ENCODE data around the gene POLK.

Gene POLK

DNA sequence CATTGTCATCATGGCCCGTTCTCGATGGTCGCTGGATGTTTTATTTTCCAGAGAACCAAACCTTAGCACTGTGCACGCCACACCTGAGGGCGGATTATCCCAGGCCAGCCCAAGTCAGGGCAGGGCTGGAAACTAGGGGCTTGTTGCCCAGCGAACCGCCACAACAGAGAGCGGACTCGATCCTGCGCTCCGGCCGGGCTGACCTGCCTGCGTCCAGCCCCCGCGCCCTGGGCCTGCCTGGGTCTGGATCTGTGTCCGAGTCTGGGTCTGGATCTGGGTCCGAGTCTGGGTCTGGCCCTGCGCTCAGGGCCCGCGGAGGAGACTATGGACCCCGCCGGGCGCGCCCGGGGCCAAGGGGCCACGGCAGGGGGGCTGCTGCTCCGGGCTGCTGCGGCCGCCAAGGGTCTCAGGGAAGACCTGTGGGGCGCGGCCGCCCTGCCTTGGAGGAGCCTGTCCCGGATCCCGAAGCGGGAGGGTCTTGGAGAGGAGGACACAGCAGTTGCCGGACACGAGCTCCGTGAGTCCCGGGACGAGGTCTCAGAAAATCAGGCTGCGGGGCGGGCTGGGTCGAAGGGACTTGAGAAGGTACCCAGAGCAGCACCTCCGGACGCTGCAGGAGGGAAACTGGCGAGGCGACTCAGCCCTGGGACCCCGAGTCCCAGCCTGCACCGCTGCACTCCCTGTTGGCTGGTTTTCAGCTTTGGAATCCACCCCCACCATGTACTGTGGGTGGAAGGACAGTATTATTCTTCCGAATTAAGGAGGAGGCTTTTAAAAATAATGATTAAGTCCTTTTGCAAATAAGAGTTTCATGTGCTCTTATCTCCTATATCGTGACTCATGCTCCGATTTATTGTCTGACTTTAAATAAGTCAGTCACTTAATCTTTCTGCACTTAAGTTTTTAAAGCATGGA is 99.9 kb downstream of the POLK start, which contains the start of gene ANKDD1B:
Gene ANKDD1B, plus strand, starts transcription at position 143 of the 915 bp plus-strand sequence. Its CDS starts 182 bp downstream, at position 325.
- DNase-seq = no peak

DNA sequence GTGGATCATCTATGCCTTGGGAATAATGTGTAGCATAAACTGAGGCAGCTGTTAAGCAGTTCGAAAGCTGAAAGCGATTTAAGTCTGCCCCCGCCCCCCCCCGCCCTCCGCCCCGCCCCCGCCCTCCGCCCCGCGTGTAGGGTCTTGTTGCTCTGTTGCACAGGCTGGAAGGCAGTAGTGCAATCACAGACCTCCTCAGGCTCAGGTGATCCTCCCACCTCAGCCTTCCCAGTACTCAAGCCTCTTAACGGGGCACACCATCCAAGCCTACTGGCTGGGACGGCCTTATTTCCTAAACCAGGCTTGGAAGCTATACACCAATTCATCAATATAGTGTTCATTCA is 100.5 kb downstream of the POLK start:
- no peak for DNase-seq

DNA sequence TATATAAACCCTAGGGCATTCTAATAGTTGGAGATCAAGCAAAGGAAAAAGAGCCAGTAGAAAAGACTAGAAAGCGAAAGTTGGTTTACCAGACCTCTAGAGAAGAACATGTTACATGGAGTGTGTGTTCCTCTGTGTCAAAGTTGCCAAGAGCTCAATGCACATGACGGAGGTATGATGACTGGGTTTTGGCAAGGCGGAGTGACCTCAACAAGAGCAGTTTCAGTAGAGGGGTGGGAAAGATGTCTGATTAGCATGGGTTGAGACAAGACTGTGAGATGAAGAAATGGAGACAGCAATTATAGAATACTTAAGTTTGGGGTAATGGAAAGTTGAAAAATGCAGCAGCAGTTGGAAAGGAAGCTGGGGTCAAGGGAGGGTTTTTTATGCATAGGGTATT is 101.2 kb downstream of the POLK start:
- DNase-seq = no peak

DNA sequence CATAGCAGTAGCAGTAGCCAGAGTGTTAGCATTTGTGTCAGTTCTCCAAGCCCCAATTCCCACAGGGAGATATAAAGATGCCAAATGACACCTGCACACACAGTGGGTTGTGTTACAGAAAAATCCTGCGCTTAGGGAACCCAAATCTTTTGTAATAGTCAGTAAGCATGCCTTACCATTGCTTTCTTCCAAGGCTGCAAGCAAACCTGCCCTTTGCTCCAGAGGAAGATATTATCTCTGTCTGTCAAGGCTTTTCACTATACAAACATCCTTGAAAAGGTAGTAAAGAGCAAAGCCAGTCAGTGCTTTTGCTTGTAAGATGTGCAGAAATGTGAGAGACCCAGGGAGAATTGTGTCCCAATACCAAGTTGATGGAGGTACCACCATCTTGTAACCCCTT is 102.5 kb downstream of the POLK start:
- no peak for DNase-seq

DNA sequence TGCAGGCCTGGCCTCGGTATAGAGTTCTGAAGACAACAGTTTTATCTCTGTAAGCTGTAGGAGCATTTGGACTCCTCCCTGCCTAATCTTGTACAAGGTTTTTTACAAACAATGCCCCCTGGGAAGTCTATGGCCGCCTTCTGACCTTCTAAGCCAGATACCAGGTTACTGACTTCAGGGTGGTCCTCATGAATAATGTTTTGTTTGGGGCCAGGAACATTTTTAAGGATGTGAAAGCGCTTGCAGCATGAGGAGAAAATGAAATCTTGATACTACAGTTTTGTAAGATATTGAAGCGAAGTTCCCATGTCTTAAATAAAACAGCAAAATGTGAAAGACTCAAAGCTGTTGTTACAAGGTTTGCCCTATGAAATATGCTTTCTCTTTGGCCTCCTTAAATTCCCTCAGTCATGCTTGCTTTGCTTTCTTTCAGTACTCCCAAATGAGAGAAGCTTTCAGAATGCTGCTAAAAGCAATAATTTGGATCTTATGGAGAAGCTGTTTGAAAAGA is 104.7 kb downstream of the POLK start:
- no peak for DNase-seq

DNA sequence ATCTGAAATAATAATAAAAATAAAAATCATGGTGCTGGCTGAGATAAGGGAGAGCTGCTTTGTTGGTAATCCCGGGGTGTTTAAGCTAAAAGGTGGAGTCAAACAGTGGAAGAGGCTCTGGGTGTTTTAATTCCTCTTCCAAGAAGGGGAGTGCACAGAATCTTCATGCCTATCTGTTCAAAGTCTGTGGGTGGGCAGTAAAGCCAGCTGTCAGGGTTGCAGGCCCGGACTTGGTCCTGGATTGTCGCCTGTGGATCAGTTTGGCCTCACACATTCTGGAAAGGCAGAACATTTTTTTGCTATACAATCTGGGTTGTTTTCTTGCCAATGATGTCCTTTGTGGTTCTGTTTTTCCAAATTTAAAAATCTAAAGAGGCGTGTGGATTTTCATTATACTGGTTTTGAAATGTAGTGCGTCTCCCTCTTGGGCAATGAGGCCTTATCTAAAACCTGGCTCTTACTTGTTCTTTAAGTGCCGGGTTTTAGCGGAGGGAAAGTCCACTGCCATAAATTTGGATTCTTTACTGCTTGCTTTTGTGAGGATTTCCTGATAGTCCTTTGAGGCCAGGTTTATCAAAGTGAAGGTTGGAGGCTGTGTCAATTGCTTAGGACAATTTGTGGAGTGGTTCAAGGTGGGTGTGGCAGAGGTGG is 105.4 kb downstream of the POLK start:
- no peak for DNase-seq

DNA sequence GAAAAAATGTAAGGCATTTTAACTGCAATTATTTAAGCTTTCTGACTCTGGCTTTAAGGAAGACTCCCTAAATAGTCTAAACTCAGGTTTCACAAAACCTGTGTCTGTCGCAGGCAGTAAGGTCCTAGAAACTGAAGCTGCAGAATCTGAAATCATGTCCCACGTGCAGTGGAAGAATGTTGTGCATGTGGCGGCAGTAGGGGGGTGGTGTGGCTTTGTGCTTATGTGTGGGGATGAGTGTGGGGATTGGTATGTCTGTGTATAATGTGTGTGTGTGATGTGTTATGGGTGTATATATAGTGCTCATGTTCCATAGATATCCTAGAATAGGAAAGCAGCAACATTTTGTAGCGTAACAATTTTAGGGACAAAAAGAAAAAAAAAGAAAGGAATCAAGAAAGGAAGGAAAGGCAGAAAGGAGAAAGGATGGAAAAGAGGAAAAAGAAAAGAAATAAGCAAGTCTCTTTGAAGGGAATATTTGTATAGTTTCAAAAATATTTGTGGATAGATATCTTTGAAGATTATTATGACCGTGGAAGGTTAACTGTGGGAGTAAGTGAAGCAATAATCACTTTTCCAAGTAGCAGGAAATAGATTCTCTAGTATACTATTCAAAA is 106.2 kb downstream of the POLK start:
- no peak for DNase-seq

DNA sequence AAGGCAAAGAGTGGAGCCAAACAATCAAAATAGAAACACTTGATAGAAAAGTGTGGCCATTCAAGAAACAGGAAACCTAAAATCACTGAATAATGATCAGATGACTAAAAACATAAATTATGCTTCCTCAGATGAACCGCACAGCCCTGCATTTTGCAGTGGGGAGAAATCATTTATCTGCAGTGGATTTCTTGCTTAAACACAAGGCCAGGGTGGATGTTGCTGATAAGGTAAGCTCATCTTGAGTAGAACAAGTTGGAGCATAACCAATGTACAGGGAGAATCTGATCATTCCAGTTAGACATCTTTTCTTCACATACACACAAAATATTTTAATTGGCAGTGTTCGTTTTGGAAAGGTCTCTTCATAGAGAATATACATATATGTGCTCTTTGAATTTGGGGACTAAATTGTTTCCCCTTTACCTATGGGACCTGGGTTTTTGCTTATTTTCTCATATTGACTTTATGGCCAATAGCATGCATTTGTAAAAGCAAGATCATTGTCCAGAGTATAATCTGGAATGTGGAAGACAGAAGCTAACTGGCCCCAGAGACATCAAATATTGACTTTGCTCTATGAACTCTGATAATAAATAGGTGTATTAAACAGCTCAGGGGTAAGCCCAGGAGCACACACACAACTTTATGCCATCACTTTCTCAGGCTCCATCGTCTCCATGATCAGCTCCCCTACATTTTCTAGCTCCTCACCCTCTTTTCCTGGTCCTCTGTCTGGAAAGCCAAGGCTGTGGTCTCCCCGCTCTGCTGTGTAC is 108.7 kb downstream of the POLK start:
- DNase-seq = no peak

DNA sequence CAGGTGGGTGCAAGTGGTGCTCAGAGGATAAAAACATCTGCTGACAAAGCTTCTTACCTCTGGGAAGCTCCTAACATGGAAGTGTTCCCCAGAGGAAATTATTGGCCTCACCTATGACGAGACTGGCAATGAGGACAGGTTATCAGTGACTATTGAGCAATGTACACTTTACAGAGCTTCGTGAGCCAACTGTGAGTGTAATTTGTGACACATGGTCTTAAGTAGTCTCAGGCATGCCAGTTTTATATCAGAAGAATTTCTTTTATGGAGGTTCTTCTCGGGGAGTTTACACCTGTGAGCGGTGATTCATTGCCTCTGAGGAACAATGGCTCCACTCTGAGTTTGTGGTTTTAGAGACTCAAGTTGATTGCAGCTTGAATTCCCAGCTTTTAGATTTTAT is 110.9 kb downstream of the POLK start:
- DNase-seq = no peak

DNA sequence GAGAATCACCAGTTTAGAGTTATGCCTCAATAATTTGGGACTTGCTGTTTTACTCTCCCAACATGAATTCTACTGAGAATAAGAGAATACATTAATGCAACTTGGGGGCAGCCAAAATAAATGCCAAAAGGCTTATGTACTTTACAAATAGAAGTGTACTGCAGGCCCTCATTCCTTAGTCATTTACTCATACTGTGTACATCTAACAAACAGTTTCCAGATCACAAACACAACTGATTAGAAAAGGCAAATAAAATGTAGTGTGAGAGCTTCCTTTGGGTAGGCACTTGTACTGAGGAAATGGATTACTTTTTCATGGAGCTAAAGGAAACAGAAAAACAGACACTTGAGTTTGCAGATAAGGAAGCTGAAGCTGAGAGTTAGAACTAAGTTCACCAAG is 112.2 kb downstream of the POLK start:
- DNase-seq = no peak

DNA sequence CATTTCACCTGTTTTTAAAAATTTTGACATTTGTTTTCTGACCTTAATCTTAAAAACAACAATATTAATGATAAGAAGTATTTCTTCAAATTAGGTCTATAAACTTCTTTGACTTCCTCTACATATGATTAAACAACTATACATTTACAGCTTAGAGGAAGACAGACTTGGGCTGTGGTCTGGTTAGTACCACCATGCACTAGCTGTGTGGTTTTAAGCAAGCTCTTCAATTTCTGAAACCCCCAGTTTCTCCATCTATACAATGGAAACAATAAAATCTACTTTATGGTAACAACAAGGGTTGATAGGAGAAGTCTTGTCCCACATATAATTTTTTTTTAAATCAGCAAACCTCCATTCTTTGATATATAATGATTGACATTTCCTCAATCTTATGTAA is 115.3 kb downstream of the POLK start:
- no peak for DNase-seq

DNA sequence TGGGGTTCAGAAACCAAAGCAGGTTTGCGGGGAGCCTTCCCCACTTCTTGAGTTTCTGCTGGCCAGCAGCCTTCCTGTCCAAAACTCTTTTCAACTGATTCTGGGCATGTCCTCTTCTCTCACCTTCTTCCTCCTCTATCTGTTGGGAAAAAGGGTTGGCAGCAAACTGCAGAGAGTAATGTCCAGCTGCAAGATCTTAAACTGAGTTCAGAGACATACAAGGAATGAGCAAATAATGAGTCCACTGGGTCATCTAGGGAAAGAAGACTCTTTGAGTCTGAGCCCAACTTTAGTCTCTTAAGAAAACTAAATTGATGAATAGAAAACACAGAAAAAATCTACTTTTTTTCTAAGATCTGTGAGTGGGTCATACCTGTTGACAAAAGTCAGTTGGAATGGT is 116.1 kb downstream of the POLK start:
- DNase-seq = no peak

DNA sequence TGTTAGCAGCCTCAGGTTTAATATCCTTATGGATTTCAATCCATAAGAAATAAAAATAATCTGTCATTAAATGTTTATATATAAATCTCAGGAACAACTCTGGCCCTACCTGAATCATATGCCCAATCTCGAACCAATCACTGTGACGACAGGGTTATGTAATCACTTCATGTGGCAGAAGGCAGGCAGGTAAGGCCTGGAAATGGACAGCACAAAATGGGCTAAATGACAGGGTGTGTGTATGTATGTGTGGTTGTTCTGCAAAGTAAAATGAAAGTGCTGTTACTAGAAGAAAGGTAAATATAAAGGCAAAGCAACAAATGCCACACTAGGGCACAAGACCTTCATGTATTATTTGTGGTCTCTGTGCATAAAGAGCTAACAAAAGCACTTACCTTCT is 119.2 kb downstream of the POLK start:
- no peak for DNase-seq

DNA sequence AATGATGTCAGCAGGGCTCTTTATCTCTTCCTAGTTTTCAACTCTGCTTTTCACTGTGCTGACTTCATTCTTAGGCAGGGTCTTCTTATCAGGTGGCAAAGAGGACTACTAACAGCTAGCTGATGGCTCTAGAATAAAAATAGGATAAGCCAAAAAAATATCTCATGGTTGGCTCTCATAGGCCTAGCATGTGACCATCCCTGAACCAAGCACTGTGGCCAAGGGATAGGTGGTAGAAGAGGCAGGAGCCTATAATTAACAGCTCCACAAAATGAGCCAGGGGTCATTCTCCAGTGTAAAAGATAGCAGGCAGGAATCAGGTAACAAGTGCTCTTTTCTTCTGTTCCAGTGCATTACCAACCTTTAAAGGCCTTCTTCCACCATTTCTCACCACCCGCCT is 120.6 kb downstream of the POLK start:
- no peak for DNase-seq

DNA sequence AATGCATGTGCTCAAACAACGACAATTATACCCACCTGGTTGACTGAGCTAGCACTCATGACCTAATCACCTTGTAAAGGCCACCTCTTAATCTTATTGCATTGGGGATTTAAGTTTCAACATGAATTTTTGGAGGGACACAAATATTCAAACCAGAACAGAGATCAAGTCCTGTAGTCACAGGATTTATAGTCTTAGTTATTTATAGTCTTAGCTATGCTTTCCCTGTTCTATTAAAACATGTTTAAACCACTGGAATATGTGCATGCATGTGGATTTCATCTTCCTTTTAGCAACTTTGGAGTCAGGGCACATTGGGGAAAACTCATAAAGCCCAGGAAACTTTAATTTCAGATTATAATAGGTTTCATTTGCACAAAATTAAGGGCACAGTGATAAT is 126.3 kb downstream of the POLK start:
- no peak for DNase-seq

DNA sequence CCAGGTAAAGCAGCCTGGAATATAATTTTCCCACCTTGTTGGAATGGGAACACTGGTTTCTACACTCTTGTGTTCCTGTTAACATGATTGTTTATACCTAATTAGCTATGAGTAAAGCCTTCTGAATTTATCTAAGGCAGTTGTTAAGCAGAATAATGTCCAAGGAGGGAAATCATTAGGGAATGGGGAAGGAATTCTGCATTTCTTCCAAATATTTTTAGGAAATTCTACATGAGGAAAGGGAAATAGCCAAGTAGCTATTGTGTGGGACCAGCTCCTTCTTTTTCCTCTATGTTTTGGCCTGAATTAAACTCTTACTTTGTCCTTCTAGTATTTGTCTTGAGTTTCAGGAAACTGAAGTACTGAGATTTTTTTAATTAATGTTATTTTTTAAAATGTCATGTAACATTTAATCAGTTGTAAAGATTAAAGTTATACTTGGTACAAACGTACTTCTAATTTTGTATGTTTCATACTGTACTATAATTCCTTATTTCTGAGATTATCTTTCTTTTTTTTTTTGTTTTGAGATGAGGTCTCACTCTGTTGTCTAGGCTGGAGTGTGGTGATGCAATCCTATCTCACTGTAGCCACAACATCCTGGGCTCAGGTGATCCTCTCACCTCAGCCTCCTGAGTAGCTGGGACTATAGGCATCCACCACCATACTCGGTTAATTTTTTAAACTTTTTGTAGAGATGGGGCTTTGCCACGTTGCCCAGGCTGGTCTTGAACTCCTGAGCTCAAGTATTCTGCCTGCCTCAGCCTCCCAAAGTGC is 128.0 kb downstream of the POLK start:
- DNase-seq = no peak

DNA sequence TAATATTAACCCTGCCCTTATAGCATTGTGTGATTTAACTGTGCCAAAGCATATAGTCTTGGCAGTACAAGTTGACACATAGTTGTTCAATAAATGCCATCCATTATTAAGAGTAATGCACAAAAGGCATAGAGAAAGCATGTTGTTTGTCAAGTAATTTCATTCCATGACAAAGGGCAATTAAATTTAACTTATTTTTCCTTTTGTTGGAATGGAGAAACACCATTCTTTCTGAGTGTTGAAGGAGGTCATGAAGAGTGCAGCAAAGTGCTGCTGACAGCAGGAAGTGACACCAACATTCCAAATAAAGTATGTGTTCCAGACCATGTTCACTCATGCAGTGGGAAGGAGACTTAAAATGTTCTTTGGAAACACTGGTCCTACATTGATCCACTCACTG is 128.7 kb downstream of the POLK start:
- DNase-seq = no peak

DNA sequence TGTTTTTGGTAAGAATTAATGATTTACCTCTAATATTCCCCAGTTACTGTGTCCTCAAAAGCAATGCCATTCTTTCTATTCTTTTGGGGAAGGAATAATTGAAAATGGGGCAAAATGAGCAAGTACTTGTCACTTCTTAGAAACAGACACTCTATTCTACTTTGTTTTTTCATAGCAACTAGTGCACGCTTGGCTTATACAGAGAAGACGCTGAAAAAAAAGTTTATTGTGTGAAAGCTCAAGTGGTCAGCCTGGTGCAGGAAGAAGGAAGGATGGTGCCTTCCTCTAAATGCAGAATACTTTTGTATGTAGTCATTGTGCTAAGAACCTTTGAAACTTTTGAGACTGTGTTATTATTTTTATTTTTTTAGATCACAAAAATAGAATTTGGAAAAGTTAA is 129.1 kb downstream of the POLK start:
- DNase-seq = no peak

DNA sequence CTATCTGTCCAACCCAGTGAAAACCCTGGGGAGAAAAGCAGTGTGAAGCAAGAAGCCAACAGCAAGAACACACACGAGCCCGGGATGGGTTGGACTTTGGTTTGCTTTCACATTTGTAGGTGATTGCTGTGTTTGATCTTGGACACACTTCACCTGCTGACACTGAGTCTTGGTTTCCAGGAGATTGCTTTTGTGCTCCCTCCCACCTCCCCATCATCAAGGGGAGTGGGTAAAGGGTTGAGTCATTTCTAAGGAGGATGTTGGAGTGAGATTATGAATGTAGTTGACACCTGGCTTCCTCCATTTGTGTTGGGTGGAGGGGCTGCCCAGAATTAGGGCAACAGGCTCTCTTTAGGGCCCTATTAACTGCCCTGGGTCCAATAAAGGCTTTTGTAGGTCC is 137.0 kb downstream of the POLK start:
- DNase-seq = no peak
